Measurements from ENCODE around the gene HGS.

HGS gene

DNA sequence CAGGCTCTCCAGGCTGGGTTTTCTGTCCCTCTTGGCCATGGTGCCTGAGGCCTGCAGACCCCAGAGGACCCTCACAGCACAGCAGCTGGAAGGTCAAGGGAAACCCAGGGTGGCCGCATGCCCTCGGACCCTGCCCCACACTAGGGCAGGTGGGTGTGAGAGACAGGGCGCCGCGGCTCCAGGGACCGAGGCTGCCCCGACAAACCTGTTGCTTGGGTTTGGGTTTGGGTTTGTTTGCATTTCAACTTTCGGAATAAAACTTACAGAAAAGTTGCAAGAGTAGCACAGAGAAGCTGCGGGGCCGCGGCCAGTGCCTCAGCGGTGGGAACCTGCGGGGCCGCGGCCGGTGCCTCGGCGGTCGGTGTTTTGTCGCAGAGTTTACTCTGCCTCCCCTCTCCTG, 7.8 kb downstream of the HGS start:
- no peaks in the 10 kb centered on the region for H3K27me3 ChIP-seq (ENCODE audit: insufficient read depth, low read length)
- no peak overlapping the region for H3K4me3 ChIP-seq (ENCODE audit: low read length)
- peaks cover 88% of the 10 kb centered on the region for H3K36me3 ChIP-seq (ENCODE audit: insufficient read depth, low read depth, low read length)
- no peak overlapping the region for H3K27ac ChIP-seq (ENCODE audit: low read length)
- H3K4me1 ChIP-seq (ENCODE audit: insufficient read depth, low read length) = no peaks in the 10 kb centered on the region
- H3K9ac ChIP-seq (ENCODE audit: low read depth, low read length) = no peak overlapping the region
- H3K9me3 ChIP-seq (ENCODE audit: insufficient read depth, low read depth, low read length) = no peaks in the 10 kb centered on the region

GRCh38 chr17:81693509-81694210, 9.8 kb downstream of the HGS start:
- no peaks in the 10 kb centered on the region for H3K27me3 ChIP-seq (ENCODE audit: insufficient read depth, low read length)
- H3K4me3 ChIP-seq (ENCODE audit: low read length) = no peak overlapping the region
- H3K9me3 ChIP-seq (ENCODE audit: insufficient read depth, low read depth, low read length) = no peaks in the 10 kb centered on the region
- peaks cover 90% of the 10 kb centered on the region for H3K36me3 ChIP-seq (ENCODE audit: insufficient read depth, low read depth, low read length)
- no peaks in the 10 kb centered on the region for H3K4me1 ChIP-seq (ENCODE audit: insufficient read depth, low read length)
- H3K27ac ChIP-seq (ENCODE audit: low read length) = no peak overlapping the region
- no peak overlapping the region for H3K9ac ChIP-seq (ENCODE audit: low read depth, low read length)

GRCh38 chr17:81694810-81695209, 11.0 kb downstream of the HGS start:
- no peak overlapping the region for H3K9ac ChIP-seq (ENCODE audit: low read depth, low read length)
- H3K27me3 ChIP-seq (ENCODE audit: insufficient read depth, low read length) = no peaks in the 10 kb centered on the region
- H3K36me3 ChIP-seq (ENCODE audit: insufficient read depth, low read depth, low read length) = peaks cover 85% of the 10 kb centered on the region
- no peaks in the 10 kb centered on the region for H3K4me1 ChIP-seq (ENCODE audit: insufficient read depth, low read length)
- H3K4me3 ChIP-seq (ENCODE audit: low read length) = no peak overlapping the region
- no peaks in the 10 kb centered on the region for H3K9me3 ChIP-seq (ENCODE audit: insufficient read depth, low read depth, low read length)
- no peak overlapping the region for H3K27ac ChIP-seq (ENCODE audit: low read length)

- peaks cover 81% of the 10 kb centered on the region for H3K36me3 ChIP-seq (ENCODE audit: insufficient read depth, low read depth, low read length)
Observed at GRCh38 chr17:81695211-81695610, 11.4 kb downstream of the HGS start.

DNA sequence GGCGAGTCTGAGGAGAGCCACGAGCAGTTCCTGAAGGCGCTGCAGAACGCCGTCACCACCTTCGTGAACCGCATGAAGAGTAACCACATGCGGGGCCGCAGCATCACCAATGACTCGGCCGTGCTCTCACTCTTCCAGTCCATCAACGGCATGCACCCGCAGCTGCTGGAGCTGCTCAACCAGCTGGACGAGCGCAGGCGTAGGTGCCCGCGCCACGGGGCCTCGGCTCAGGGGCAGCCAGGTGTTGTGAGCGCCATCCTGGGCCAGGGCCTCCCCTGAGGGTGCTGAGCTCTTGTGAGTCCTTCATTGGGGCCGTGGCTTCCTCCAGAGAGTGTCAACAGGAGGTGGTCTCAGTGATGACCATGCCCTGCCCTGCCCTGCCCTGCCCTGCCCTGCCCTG, 12.0 kb downstream of the HGS start:
- H3K4me3 ChIP-seq (ENCODE audit: low read length) = no peak overlapping the region
- H3K9me3 ChIP-seq (ENCODE audit: insufficient read depth, low read depth, low read length) = no peaks in the 10 kb centered on the region
- no peaks in the 10 kb centered on the region for H3K27me3 ChIP-seq (ENCODE audit: insufficient read depth, low read length)
- H3K36me3 ChIP-seq (ENCODE audit: insufficient read depth, low read depth, low read length) = peaks cover 79% of the 10 kb centered on the region
- H3K9ac ChIP-seq (ENCODE audit: low read depth, low read length) = no peak overlapping the region
- no peak overlapping the region for H3K27ac ChIP-seq (ENCODE audit: low read length)
- no peaks in the 10 kb centered on the region for H3K4me1 ChIP-seq (ENCODE audit: insufficient read depth, low read length)

More at GRCh38 chr17:81695211-81695610, 11.4 kb downstream of the HGS start:
- H3K9ac ChIP-seq (ENCODE audit: low read depth, low read length) = no peak overlapping the region
- H3K4me1 ChIP-seq (ENCODE audit: insufficient read depth, low read length) = no peaks in the 10 kb centered on the region
- no peaks in the 10 kb centered on the region for H3K9me3 ChIP-seq (ENCODE audit: insufficient read depth, low read depth, low read length)
- no peaks in the 10 kb centered on the region for H3K27me3 ChIP-seq (ENCODE audit: insufficient read depth, low read length)
- H3K4me3 ChIP-seq (ENCODE audit: low read length) = no peak overlapping the region
- no peak overlapping the region for H3K27ac ChIP-seq (ENCODE audit: low read length)

- H3K4me1 ChIP-seq (ENCODE audit: insufficient read depth, low read length) = no peaks in the 10 kb centered on the region; the same call in 1 of the 2 replicates
- no peaks in the 10 kb centered on the region for H3K27me3 ChIP-seq (ENCODE audit: insufficient read depth, low read length)
- H3K4me3 ChIP-seq (ENCODE audit: low read length) = no peak overlapping the region
- H3K27ac ChIP-seq (ENCODE audit: low read length) = no peak overlapping the region
- H3K36me3 ChIP-seq (ENCODE audit: insufficient read depth, low read depth, low read length) = peaks cover 79% of the 10 kb centered on the region
- H3K9me3 ChIP-seq (ENCODE audit: insufficient read depth, low read depth, low read length) = no peaks in the 10 kb centered on the region
- no peak overlapping the region for H3K9ac ChIP-seq (ENCODE audit: low read depth, low read length)
Observed at GRCh38 chr17:81696218-81696941, 12.6 kb downstream of the HGS start.

DNA sequence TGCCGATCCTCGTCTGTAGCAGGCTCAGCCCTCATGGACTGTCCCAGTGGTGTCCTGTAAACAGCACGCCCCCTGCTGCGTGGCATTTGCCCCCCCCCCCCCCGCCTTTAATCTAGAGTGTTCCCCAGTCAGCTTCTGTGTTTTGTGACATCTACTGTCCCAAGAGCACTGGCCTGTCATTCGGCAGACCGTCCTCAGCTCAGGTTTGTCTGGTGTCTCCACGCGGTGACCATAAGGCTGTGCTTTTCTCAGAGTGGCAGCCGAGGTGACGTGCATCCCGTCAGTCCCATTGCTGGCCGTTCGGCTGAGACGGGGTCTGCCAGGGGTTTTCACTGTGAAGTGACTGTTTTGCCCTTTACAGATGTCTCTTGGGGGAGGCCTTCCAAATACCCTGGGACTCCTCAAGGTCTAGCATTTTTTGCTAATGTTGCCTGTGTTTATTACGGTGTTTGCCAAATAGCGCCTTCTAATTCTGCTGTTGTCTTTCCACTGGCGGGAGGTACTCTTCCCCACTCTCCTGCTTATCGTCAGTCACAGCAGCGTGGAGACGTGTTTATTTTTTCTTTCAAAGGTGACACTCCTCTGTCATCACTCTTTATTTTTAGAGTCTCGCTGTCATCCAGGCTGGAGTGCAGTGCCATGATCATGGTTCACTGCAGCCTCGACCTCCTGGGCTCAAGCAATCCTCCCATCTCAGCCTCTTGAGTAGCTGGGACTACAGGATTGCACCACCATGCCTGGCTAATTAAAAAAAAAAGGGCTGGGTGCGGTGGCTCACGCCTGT, 13.6 kb downstream of the HGS start:
- no peaks in the 10 kb centered on the region for H3K27me3 ChIP-seq (ENCODE audit: insufficient read depth, low read length)
- H3K9me3 ChIP-seq (ENCODE audit: insufficient read depth, low read depth, low read length) = no peaks in the 10 kb centered on the region
- H3K4me1 ChIP-seq (ENCODE audit: insufficient read depth, low read length) = no peaks in the 10 kb centered on the region; the same call in 1 of the 2 replicates
- H3K9ac ChIP-seq (ENCODE audit: low read depth, low read length) = no peak overlapping the region
- no peak overlapping the region for H3K27ac ChIP-seq (ENCODE audit: low read length)
- no peak overlapping the region for H3K4me3 ChIP-seq (ENCODE audit: low read length)
- H3K36me3 ChIP-seq (ENCODE audit: insufficient read depth, low read depth, low read length) = peaks cover 74% of the 10 kb centered on the region

DNA sequence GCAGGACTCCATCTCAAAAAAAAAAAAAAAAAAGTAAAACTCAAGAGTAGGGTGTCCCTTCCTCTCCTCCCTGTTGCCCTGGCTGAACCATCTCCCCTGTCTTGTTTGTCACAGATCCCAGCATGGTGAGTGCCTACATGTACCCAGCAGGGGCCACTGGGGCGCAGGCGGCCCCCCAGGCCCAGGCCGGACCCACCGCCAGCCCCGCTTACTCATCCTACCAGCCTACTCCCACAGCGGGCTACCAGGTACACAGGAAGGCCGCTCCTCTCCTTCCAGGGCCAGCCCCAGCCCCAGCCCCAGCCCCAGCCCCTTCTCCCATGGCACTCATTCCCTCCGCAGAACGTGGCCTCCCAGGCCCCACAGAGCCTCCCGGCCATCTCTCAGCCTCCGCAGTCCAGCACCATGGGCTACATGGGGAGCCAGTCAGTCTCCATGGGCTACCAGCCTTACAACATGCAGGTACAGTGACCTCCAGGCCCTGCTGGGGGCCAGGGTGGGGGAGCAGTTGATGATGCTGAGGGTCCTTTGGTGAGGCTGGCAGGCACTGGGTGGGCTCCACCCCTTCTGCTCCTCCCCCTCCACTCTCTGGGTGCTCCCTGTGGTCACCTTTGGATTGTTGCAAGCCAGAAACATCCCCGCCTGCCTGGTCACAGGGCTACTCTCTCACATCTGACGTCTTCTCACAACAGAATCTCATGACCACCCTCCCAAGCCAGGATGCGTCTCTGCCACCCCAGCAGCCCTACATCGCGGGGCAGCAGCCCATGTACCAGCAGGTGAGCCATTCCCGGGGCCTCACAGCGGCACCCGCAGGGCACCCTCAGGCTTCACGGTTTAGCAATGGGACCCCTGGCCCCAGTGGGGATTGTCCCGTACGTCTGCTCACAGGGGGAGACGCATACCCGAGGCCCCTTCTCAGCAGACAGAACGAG, 16.8 kb downstream of the HGS start:
- Histone ChIP-seq H3K4me3 (ENCODE audit: low read length) (no peak overlapping the region), H3K9ac (ENCODE audit: low read depth, low read length) (no peak overlapping the region), H3K36me3 (ENCODE audit: insufficient read depth, low read depth, low read length) (peaks cover 61% of the 10 kb centered on the region), H3K27me3 (ENCODE audit: insufficient read depth, low read length) (no peaks in the 10 kb centered on the region), H3K4me1 (ENCODE audit: insufficient read depth, low read length) (no peaks in the 10 kb centered on the region; the same call in 1 of the 2 replicates), H3K9me3 (ENCODE audit: insufficient read depth, low read depth, low read length) (no peaks in the 10 kb centered on the region), H3K27ac (ENCODE audit: low read length) (no peak overlapping the region)

GRCh38 chr17:81701288-81702071, 17.7 kb downstream of the HGS start:
- no peaks in the 10 kb centered on the region for H3K27me3 ChIP-seq (ENCODE audit: insufficient read depth, low read length)
- peak overlapping the region; percentile 96; the same call in 1 of the 2 replicates for H3K9ac ChIP-seq (ENCODE audit: low read depth, low read length)
- peaks cover 62% of the 10 kb centered on the region for H3K36me3 ChIP-seq (ENCODE audit: insufficient read depth, low read depth, low read length)
- no peaks in the 10 kb centered on the region; the same call in 1 of the 2 replicates for H3K4me1 ChIP-seq (ENCODE audit: insufficient read depth, low read length)
- H3K27ac ChIP-seq (ENCODE audit: low read length) = no peak overlapping the region
- H3K4me3 ChIP-seq (ENCODE audit: low read length) = peak overlapping the region; percentile 97; the same call in 1 of the 2 replicates
- no peaks in the 10 kb centered on the region for H3K9me3 ChIP-seq (ENCODE audit: insufficient read depth, low read depth, low read length)

DNA sequence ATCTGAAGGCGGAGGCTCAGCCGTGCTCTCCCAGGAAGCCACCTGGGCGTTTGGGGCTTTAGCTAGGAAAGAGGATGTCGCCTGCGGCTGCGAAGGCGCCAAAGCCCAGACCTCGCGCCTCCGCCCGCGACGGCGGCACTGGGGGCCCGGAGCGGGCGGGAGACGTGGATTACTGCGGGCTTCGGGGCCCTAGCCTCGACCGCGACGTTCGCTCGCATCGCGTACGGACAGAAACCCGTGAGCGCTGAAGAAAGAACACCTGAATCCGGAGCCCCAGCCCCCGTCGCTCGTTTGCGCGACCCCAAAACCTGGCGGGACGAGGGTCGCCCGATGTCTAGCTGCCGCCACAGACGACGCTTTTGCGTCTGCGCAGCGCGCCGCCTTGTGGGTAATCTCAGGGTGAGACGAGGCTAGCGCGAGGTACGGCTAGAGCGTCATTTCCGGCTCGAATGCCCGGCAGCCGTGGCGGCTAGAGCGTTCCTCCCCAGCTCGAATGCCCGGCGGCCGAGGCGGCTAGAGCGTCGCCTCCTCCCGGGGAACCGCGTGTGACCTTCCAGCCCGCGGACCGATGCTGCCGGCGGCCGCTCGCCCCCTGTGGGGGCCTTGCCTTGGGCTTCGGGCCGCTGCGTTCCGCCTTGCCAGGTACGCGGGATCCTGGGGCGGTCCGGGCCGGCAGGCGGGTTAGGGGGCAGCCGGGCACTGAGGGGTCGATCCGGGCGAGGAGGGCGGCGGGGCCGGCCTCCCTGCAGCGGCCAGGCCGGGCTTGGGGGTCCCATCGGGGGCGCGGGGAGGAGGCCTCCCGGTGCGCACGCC, 19.3 kb downstream of the HGS start, which contains the start of gene MRPL12:
MRPL12 (plus strand) TSS at position 434 of the 813 bp plus-strand sequence; CDS start at position 569, 135 bp downstream.
- H3K9ac ChIP-seq (ENCODE audit: low read depth, low read length) = peak within 1 kb of the TSS; percentile 96
- H3K4me1 ChIP-seq (ENCODE audit: insufficient read depth, low read length) = no peaks in the 10 kb centered on the region; the same call in 1 of the 2 replicates
- no peaks in the 10 kb centered on the region for H3K27me3 ChIP-seq (ENCODE audit: insufficient read depth, low read length)
- H3K27ac ChIP-seq (ENCODE audit: low read length) = peak within 1 kb of the TSS; percentile 81
- H3K36me3 ChIP-seq (ENCODE audit: insufficient read depth, low read depth, low read length) = peaks cover 61% of the 10 kb centered on the region
- H3K9me3 ChIP-seq (ENCODE audit: insufficient read depth, low read depth, low read length) = no peaks in the 10 kb centered on the region
- H3K4me3 ChIP-seq (ENCODE audit: low read length) = peak within 1 kb of the TSS; percentile 97
